Stomach (tissue), 9 donors: ENCODE results near the gene PCDHA2. TPM values are rescaled to one million over a fixed set of nuclear protein-coding genes. Genes with fewer than 3 reads are reported as not detected.
A peak's percentile ranks its signal among the peaks of the same experiment; 100 is the strongest.
"Not testable (repeated sequence)": the region's sequence is repeated elsewhere in the genome, so short reads cannot be mapped to it uniquely, and the experiment has no call there.

ENCODE experiments used
- DNase-seq, 2 donors: peaks; one replicate each; pipeline versions ENCODE4 v3.0.0 to v3.0.0-alpha.2; 2013 to 2019
- H3K27ac ChIP-seq, 5 donors: fragments of 200-600 bp in 4 of 5; sonication (generic) in 4 of 5; one replicate each; pipeline ENCODE4 v1.5.1; 2013 to 2019; ENCODE audit warnings: mild to moderate bottlenecking in 1 of 5, moderate library complexity in 1 of 5
- H3K27me3 ChIP-seq, 3 donors: fragments of 200-600 bp; sonication (generic); one replicate each; pipeline ENCODE4 v1.5.1; 2017 to 2019; ENCODE audit warnings: mixed run types in 1 of 3
- H3K36me3 ChIP-seq, 4 donors: fragments of 200-600 bp; sonication (generic); 1 replicate in 3 of 4; 2 replicates in 1 of 4; pipeline ENCODE4 v1.5.1; 2016 to 2019
- H3K4me1 ChIP-seq, 4 donors: fragments of 200-600 bp; sonication (generic); one replicate each; pipeline ENCODE4 v1.5.1; 2016 to 2019
- H3K4me3 ChIP-seq, 4 donors: fragments of 200-600 bp; sonication (generic) in 3 of 4; one replicate each; pipeline ENCODE4 v1.5.1; 2016 to 2019; ENCODE audit warnings: mild to moderate bottlenecking in 1 of 4
- H3K9me3 ChIP-seq, 4 donors: fragments of 200-600 bp; sonication (generic); one replicate each; pipeline ENCODE4 v1.5.1; 2016 to 2019
- CTCF ChIP-seq, 7 experiments: fragments of 450-650 bp in 4 of 7; fragments of 200-600 bp in 3 of 7; sonication (generic) in 3 of 7; IDR thresholded peaks; one replicate each; pipeline ENCODE4 v1.5.1; 2016 to 2019; ENCODE audit warnings: antibody characterized with exemption in 7 of 7, control low read depth in 2 of 7, mild to moderate bottlenecking in 1 of 7
- EP300 ChIP-seq: sonication (generic); formaldehyde crosslinking; IDR thresholded peaks from one replicate; pipeline ENCODE4 v1.6.1; 2017; ENCODE audit warnings: antibody characterized with exemption
- POLR2A ChIP-seq, 4 donors: fragments of 450-650 bp; IDR thresholded peaks; one replicate each; pipeline ENCODE4 v1.6.1; 2016; ENCODE audit warnings: antibody characterized with exemption in 4 of 4, control low read depth in 2 of 4, mild to moderate bottlenecking in 1 of 4, moderate library complexity in 1 of 4
- POLR2AphosphoS5 ChIP-seq, 3 donors: sonication (generic); formaldehyde crosslinking; IDR thresholded peaks; one replicate each; pipeline ENCODE4 v1.6.1; 2016; ENCODE audit warnings: antibody characterized with exemption in 3 of 3
- WGBS, 5 donors: extraction: QIAGEN DNeasy Blood & Tissue Kit in 3 of 5; methylation state at CpG; one replicate each; pipeline versions ENCODE4 v1.1.5 to v1.1.7; 2013 to 2018; 5-methylcytosine and 5-hydroxymethylcytosine counted together
- intact Hi-C: fragments of 100-400 bp; cut with DNase I; formaldehyde crosslinking; loops from one replicate; pipeline ENCODE4 v1.15.1; 2023; ENCODE audit warnings: low total_unique reads
- polyA plus RNA-seq, 3 donors: library from polyadenylated mRNA; stranded (reverse); fragments of 200-250 nt; gene quantifications; one replicate each; pipeline ENCODE4 v1.2.3, GENCODE V29; 2013
- total RNA-seq, 5 donors: library from RNA; depleted of rRNA; stranded (reverse); fragments of >200 nt; gene quantifications; one replicate each; pipeline versions ENCODE4 v1.1.0 to v1.2.3, GENCODE V29; 2014 to 2016
- donor health status: healthy with polysubstance abuse.
- donor health status: Bipolar disorder and iron deficiency.
- donor health status: healthy.

The PCDHA2 gene
- total and polyA plus RNA-seq, 8 donors: 0.55 to 1.7 TPM; not detected in 6

GRCh38 chr5:140801494-140801841 lies 6.8 kb downstream of the PCDHA2 start:
- intact Hi-C loops: no loop called here
- no peaks in the 10 kb centered on the region for H3K4me1 ChIP-seq
- peaks cover 0 to 43% (median 3%) of the 10 kb centered on the region in 3 donors for H3K27me3 ChIP-seq
- no peak for TF ChIP-seq CTCF (IDR thresholded peaks at IDR 0.05)
- no peak for TF ChIP-seq EP300
- TF ChIP-seq POLR2AphosphoS5 (IDR thresholded peaks at IDR 0.05): no peak
- TF ChIP-seq POLR2A (IDR thresholded peaks at IDR 0.05): no peak
- peak overlapping the region in 1 of 5 donors; percentile 11 for H3K27ac ChIP-seq
- H3K9me3 ChIP-seq: peaks cover 28 to 78% (median 50%) of the 10 kb centered on the region in 4 donors
- H3K36me3 ChIP-seq: no peaks in the 10 kb centered on the region
- peak in 1 of 2 donors; percentile 16 for DNase-seq
- peak overlapping the region in 2 of 4 donors; percentile 23 to 30 for H3K4me3 ChIP-seq
- 15 to 18% (median 17%) methylated on average over 16 of the region's 16 CpGs for WGBS, 5 donors

- DNase-seq, H3K4me1 ChIP-seq, H3K27ac ChIP-seq, H3K36me3 ChIP-seq, H3K4me3 ChIP-seq, intact Hi-C loops: not testable (repeated sequence)
- peaks cover 24 to 77% (median 51%) of the 10 kb centered on the region in 4 donors for H3K9me3 ChIP-seq
- 45 to 64% (median 54%) methylated on average over 34 to 45 of the region's 45 CpGs for WGBS, 5 donors
- H3K27me3 ChIP-seq: peaks cover 0 to 45% (median 3%) of the 10 kb centered on the region in 3 donors
Observed at GRCh38 chr5:140802381-140802780, 7.7 kb downstream of the PCDHA2 start.

- 43 to 65% (median 54%) methylated on average over 32 to 53 of the region's 53 CpGs for WGBS, 5 donors
- H3K27me3 ChIP-seq: peaks cover 0 to 49% (median 3%) of the 10 kb centered on the region in 3 donors
- peaks cover 24 to 77% (median 52%) of the 10 kb centered on the region in 4 donors for H3K9me3 ChIP-seq
- no peak overlapping the region for H3K4me3 ChIP-seq
- H3K4me1 ChIP-seq: no peaks in the 10 kb centered on the region
- H3K36me3 ChIP-seq: no peaks in the 10 kb centered on the region
- TF ChIP-seq POLR2AphosphoS5 (IDR thresholded peaks at IDR 0.05): no peak
- TF ChIP-seq EP300: no peak
- TF ChIP-seq CTCF (IDR thresholded peaks at IDR 0.05): no peak
- no peak for TF ChIP-seq POLR2A (IDR thresholded peaks at IDR 0.05)
- intact Hi-C loops: no loop called here
- H3K27ac ChIP-seq: no peak overlapping the region
- no peak for DNase-seq
Observed at GRCh38 chr5:140802781-140803271, 8.2 kb downstream of the PCDHA2 start.

- no peak for TF ChIP-seq POLR2A (IDR thresholded peaks at IDR 0.05)
- TF ChIP-seq CTCF (IDR thresholded peaks at IDR 0.05): peak in 2 of 7 experiments; percentile 27 to 28
- no peak for TF ChIP-seq EP300
- intact Hi-C loops: no loop called here
- no peaks in the 10 kb centered on the region for H3K4me1 ChIP-seq
- H3K27ac ChIP-seq: no peak within 1 kb of the TSS
- H3K4me3 ChIP-seq: peak within 1 kb of the TSS; percentile 19 to 31 (median 26)
- H3K9me3 ChIP-seq: peaks cover 17 to 77% (median 57%) of the 10 kb centered on the region in 4 donors
- peak in 1 of 2 donors; percentile 24 for DNase-seq
- 20 to 29% (median 25%) methylated on average over 31 to 42 of the region's 47 CpGs for WGBS, 5 donors
- peaks cover 0 to 42% (median 3%) of the 10 kb centered on the region in 3 donors for H3K27me3 ChIP-seq
- no peaks in the 10 kb centered on the region for H3K36me3 ChIP-seq
Observed at GRCh38 chr5:140806834-140807775, 12.5 kb downstream of the PCDHA2 start, which contains the start of gene PCDHA4. TSS of gene PCDHA4 (plus strand) at chr5:140807068.

- H3K27ac ChIP-seq, intact Hi-C loops, H3K4me3 ChIP-seq, DNase-seq, H3K36me3 ChIP-seq, H3K4me1 ChIP-seq: not testable (repeated sequence)
- Histone ChIP-seq H3K27me3 (peaks cover 0 to 29% (median 0%) of the 10 kb centered on the region in 3 donors), H3K9me3 (peaks cover 5 to 75% (median 44%) of the 10 kb centered on the region in 4 donors)
- WGBS, 5 donors: 60 to 72% (median 64%) methylated on average over 58 to 62 of the region's 62 CpGs
Observed at GRCh38 chr5:140808241-140808888, 13.7 kb downstream of the PCDHA2 start.
